GM21576 (cell line): ENCODE data around the gene NFKB1.

Experiments
- ATAC-seq: cut with Tn5 transposase; IDR thresholded peaks from one replicate; pipeline ENCODE4 v1.9.1; 2021; ENCODE audit warnings: mild to moderate bottlenecking, moderate library complexity; ENCODE audit not compliant: unreplicated experiment

NFKB1 gene

GRCh38 chr4:102665527-102665926, 164.4 kb downstream of the NFKB1 start:
- no peak for ATAC-seq
